ENCODE measurements around the gene RAB12. TPM values are rescaled to one million over a fixed set of nuclear protein-coding genes. Genes with fewer than 3 reads are reported as not detected.
A peak's percentile ranks its signal among the peaks of the same experiment; 100 is the strongest.
"Not testable (repeated sequence)": the region's sequence is repeated elsewhere in the genome, so short reads cannot be mapped to it uniquely, and the experiment has no call there.

RAB12 gene
- total and polyA plus RNA-seq, 2 donors (not counting 1 experiment from before 2014, with no cell fraction given): 33.9 to 60.4 TPM

- Histone ChIP-seq H3K9ac (ENCODE audit: insufficient read depth, low read length) (no peak overlapping the region), H3K4me2 (ENCODE audit: extremely low read depth, insufficient read depth, low read length) (no peak overlapping the region), H3K36me3 (ENCODE audit: control insufficient read depth, insufficient read depth, low read length) (peaks cover 2% of the 10 kb centered on the region), H3K79me2 (ENCODE audit: control insufficient read depth, insufficient read depth, low read length) (peaks cover 66% of the 10 kb centered on the region), H3K27ac (ENCODE audit: insufficient read depth, low read length) (no peak overlapping the region), H3K27me3 (ENCODE audit: control insufficient read depth, insufficient read depth, low read length) (no peaks in the 10 kb centered on the region), H3K4me1 (ENCODE audit: control insufficient read depth, extremely low read depth, insufficient read depth, low read length) (peaks cover 3% of the 10 kb centered on the region), H4K20me1 (ENCODE audit: control insufficient read depth, extremely low read depth, insufficient read depth, low read length) (no peaks in the 10 kb centered on the region), H3K4me3 (replicated peaks in 1 of 4; ENCODE audit: control extremely low read depth in 1 of 4, insufficient read depth in 1 of 4, low read depth in 3 of 4, low read length in 4 of 4) (no peak overlapping the region), H3K9me3 (ENCODE audit: control insufficient read depth, insufficient read depth, low read depth, low read length) (no peaks in the 10 kb centered on the region), H2AFZ (ENCODE audit: low read length) (no peak overlapping the region)
- no peak for DNase-seq (ENCODE audit: low read depth in 2 of 2)
- TF ChIP-seq EZH2 (IDR thresholded peaks at IDR 0.05; ENCODE audit: low read length, missing control alignments): no peak
These were observed 11.6 kb downstream of the RAB12 start for GRCh38 chr18:8620845-8621244.

GRCh38 chr18:8622625-8623024 is 13.4 kb downstream of the RAB12 start:
- not testable (repeated sequence) for H3K9me3 ChIP-seq (ENCODE audit: control insufficient read depth, insufficient read depth, low read depth, low read length); H3K27me3 ChIP-seq (ENCODE audit: control insufficient read depth, insufficient read depth, low read length); H3K27ac ChIP-seq (ENCODE audit: insufficient read depth, low read length); H3K9ac ChIP-seq (ENCODE audit: insufficient read depth, low read length); H3K4me3 ChIP-seq (replicated peaks in 1 of 4; ENCODE audit: control extremely low read depth in 1 of 4, insufficient read depth in 1 of 4, low read depth in 3 of 4, low read length in 4 of 4); H3K4me2 ChIP-seq (ENCODE audit: extremely low read depth, insufficient read depth, low read length); DNase-seq (ENCODE audit: low read depth in 2 of 2); H4K20me1 ChIP-seq (ENCODE audit: control insufficient read depth, extremely low read depth, insufficient read depth, low read length); H3K36me3 ChIP-seq (ENCODE audit: control insufficient read depth, insufficient read depth, low read length); H3K4me1 ChIP-seq (ENCODE audit: control insufficient read depth, extremely low read depth, insufficient read depth, low read length); H2AFZ ChIP-seq (ENCODE audit: low read length)
- H3K79me2 ChIP-seq (ENCODE audit: control insufficient read depth, insufficient read depth, low read length): peaks cover 49% of the 10 kb centered on the region

GRCh38 chr18:8623549-8624106 is 14.4 kb downstream of the RAB12 start:
- Histone ChIP-seq H3K36me3 (ENCODE audit: control insufficient read depth, insufficient read depth, low read length) (no peaks in the 10 kb centered on the region), H3K4me3 (replicated peaks in 1 of 4; ENCODE audit: control extremely low read depth in 1 of 4, insufficient read depth in 1 of 4, low read depth in 3 of 4, low read length in 4 of 4) (peak overlapping the region in 1 of 4 experiments; percentile 7), H3K9ac (ENCODE audit: insufficient read depth, low read length) (no peak overlapping the region), H4K20me1 (ENCODE audit: control insufficient read depth, extremely low read depth, insufficient read depth, low read length) (no peaks in the 10 kb centered on the region), H3K4me2 (ENCODE audit: extremely low read depth, insufficient read depth, low read length) (peak overlapping the region; percentile 85), H3K27me3 (ENCODE audit: control insufficient read depth, insufficient read depth, low read length) (no peaks in the 10 kb centered on the region), H2AFZ (ENCODE audit: low read length) (no peak overlapping the region), H3K27ac (ENCODE audit: insufficient read depth, low read length) (peak overlapping the region; percentile 11), H3K79me2 (ENCODE audit: control insufficient read depth, insufficient read depth, low read length) (peaks cover 39% of the 10 kb centered on the region), H3K9me3 (ENCODE audit: control insufficient read depth, insufficient read depth, low read depth, low read length) (no peaks in the 10 kb centered on the region), H3K4me1 (ENCODE audit: control insufficient read depth, extremely low read depth, insufficient read depth, low read length) (no peaks in the 10 kb centered on the region)
- TF ChIP-seq CTCF (conservative IDR thresholded peaks at IDR 0.05 in 1 of 2, IDR thresholded peaks at IDR 0.05 in 1 of 2; ENCODE audit: low read depth in 1 of 2, low read length in 2 of 2): no peak
- TF ChIP-seq EZH2 (IDR thresholded peaks at IDR 0.05; ENCODE audit: low read length, missing control alignments): no peak
- peak in 1 of 2 donors; percentile 22 for DNase-seq (ENCODE audit: low read depth in 2 of 2)

GRCh38 chr18:8625461-8626092 is 16.3 kb downstream of the RAB12 start:
- Histone ChIP-seq H3K79me2 (ENCODE audit: control insufficient read depth, insufficient read depth, low read length) (peaks cover 25% of the 10 kb centered on the region), H3K9ac (ENCODE audit: insufficient read depth, low read length) (no peak overlapping the region), H3K4me1 (ENCODE audit: control insufficient read depth, extremely low read depth, insufficient read depth, low read length) (no peaks in the 10 kb centered on the region), H2AFZ (ENCODE audit: low read length) (no peak overlapping the region), H3K27ac (ENCODE audit: insufficient read depth, low read length) (no peak overlapping the region), H3K27me3 (ENCODE audit: control insufficient read depth, insufficient read depth, low read length) (no peaks in the 10 kb centered on the region), H3K4me2 (ENCODE audit: extremely low read depth, insufficient read depth, low read length) (no peak overlapping the region), H3K9me3 (ENCODE audit: control insufficient read depth, insufficient read depth, low read depth, low read length) (no peaks in the 10 kb centered on the region), H4K20me1 (ENCODE audit: control insufficient read depth, extremely low read depth, insufficient read depth, low read length) (no peaks in the 10 kb centered on the region), H3K36me3 (ENCODE audit: control insufficient read depth, insufficient read depth, low read length) (no peaks in the 10 kb centered on the region), H3K4me3 (replicated peaks in 1 of 4; ENCODE audit: control extremely low read depth in 1 of 4, insufficient read depth in 1 of 4, low read depth in 3 of 4, low read length in 4 of 4) (no peak overlapping the region)
- TF ChIP-seq CTCF (conservative IDR thresholded peaks at IDR 0.05 in 1 of 2, IDR thresholded peaks at IDR 0.05 in 1 of 2; ENCODE audit: low read depth in 1 of 2, low read length in 2 of 2): no peak
- TF ChIP-seq EZH2 (IDR thresholded peaks at IDR 0.05; ENCODE audit: low read length, missing control alignments): no peak
- no peak for DNase-seq (ENCODE audit: low read depth in 2 of 2)

Measured in fibroblast of lung (primary cell).